HEK293 (cell line): Measurements from ENCODE around the gene CHST9.

Experiments
- ZNF133 ChIP-seq: fragments of 450-650 bp; formaldehyde crosslinking; IDR thresholded peaks from 2 replicates; pipeline ENCODE4 v1.5.1; 2016; ENCODE audit warnings: missing biosample characterization, missing genetic modification characterization
- ZNF140 ChIP-seq: fragments of 450-650 bp; formaldehyde crosslinking; IDR thresholded peaks from 2 replicates; pipeline ENCODE4 v1.5.1; 2016; ENCODE audit warnings: missing biosample characterization, missing genetic modification characterization
- ZNF292 ChIP-seq: fragments of 450-650 bp; formaldehyde crosslinking; IDR thresholded peaks from 2 replicates; pipeline ENCODE4 v1.5.1; 2016; ENCODE audit warnings: low read depth, missing biosample characterization, missing genetic modification characterization, borderline replicate concordance
- ZNF747 ChIP-seq: fragments of 450-650 bp; formaldehyde crosslinking; IDR thresholded peaks from 2 replicates; pipeline ENCODE4 v1.5.1; 2016; ENCODE audit warnings: missing biosample characterization, missing genetic modification characterization
- TF ChIP-seq, protein P1 (sequence below): fragments of 450-650 bp; formaldehyde crosslinking; IDR thresholded peaks from 2 replicates; pipeline ENCODE4 v1.5.1; 2016; ENCODE audit warnings: missing biosample characterization, missing genetic modification characterization
- TF ChIP-seq, protein P2 (sequence below): IDR thresholded peaks from 2 replicates; pipeline ENCODE4 v1.6.1; 2011; ENCODE audit warnings: mild to moderate bottlenecking, low read depth, low read length, borderline replicate concordance
- TF ChIP-seq, protein P3 (sequence below): fragments of 450-650 bp; formaldehyde crosslinking; IDR thresholded peaks from 2 replicates; pipeline ENCODE4 v1.5.1; 2016; ENCODE audit warnings: missing biosample characterization, missing genetic modification characterization

DNA sequence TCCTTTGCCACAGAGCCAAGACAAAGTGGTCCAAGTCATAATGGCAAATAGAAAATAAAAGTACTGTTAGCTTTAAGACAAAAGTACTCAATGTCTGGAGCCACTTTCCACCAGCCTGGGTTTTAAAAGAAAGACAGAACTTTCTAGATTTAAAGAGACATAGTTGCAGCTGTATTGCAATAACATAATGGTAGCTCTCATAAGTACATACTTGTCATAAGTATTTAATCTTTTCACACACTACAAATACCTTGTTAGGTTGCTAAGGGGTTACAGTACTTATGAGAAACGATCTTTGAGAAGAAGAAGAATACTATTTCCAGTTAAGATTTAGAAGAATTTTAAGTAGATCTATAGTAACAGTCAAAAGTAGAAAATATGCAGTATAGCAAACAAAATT, 290.7 kb downstream of the CHST9 start:
- TF ChIP-seq ZNF140 (tag by site-specific recombination) (no peak), ZNF292 (tag by site-specific recombination) (no peak), ZNF747 (tag by site-specific recombination) (no peak), ZNF133 (tag by site-specific recombination) (no peak)
- TF ChIP-seq, protein P1, sequence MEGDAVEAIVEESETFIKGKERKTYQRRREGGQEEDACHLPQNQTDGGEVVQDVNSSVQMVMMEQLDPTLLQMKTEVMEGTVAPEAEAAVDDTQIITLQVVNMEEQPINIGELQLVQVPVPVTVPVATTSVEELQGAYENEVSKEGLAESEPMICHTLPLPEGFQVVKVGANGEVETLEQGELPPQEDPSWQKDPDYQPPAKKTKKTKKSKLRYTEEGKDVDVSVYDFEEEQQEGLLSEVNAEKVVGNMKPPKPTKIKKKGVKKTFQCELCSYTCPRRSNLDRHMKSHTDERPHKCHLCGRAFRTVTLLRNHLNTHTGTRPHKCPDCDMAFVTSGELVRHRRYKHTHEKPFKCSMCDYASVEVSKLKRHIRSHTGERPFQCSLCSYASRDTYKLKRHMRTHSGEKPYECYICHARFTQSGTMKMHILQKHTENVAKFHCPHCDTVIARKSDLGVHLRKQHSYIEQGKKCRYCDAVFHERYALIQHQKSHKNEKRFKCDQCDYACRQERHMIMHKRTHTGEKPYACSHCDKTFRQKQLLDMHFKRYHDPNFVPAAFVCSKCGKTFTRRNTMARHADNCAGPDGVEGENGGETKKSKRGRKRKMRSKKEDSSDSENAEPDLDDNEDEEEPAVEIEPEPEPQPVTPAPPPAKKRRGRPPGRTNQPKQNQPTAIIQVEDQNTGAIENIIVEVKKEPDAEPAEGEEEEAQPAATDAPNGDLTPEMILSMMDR, result no peak
- TF ChIP-seq, protein P2, sequence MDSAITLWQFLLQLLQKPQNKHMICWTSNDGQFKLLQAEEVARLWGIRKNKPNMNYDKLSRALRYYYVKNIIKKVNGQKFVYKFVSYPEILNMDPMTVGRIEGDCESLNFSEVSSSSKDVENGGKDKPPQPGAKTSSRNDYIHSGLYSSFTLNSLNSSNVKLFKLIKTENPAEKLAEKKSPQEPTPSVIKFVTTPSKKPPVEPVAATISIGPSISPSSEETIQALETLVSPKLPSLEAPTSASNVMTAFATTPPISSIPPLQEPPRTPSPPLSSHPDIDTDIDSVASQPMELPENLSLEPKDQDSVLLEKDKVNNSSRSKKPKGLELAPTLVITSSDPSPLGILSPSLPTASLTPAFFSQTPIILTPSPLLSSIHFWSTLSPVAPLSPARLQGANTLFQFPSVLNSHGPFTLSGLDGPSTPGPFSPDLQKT, result no peak
- TF ChIP-seq, protein P3, sequence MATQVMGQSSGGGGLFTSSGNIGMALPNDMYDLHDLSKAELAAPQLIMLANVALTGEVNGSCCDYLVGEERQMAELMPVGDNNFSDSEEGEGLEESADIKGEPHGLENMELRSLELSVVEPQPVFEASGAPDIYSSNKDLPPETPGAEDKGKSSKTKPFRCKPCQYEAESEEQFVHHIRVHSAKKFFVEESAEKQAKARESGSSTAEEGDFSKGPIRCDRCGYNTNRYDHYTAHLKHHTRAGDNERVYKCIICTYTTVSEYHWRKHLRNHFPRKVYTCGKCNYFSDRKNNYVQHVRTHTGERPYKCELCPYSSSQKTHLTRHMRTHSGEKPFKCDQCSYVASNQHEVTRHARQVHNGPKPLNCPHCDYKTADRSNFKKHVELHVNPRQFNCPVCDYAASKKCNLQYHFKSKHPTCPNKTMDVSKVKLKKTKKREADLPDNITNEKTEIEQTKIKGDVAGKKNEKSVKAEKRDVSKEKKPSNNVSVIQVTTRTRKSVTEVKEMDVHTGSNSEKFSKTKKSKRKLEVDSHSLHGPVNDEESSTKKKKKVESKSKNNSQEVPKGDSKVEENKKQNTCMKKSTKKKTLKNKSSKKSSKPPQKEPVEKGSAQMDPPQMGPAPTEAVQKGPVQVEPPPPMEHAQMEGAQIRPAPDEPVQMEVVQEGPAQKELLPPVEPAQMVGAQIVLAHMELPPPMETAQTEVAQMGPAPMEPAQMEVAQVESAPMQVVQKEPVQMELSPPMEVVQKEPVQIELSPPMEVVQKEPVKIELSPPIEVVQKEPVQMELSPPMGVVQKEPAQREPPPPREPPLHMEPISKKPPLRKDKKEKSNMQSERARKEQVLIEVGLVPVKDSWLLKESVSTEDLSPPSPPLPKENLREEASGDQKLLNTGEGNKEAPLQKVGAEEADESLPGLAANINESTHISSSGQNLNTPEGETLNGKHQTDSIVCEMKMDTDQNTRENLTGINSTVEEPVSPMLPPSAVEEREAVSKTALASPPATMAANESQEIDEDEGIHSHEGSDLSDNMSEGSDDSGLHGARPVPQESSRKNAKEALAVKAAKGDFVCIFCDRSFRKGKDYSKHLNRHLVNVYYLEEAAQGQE, result no peak
